ENCODE measurements around the gene LUC7L2. TPM values are rescaled to one million over a fixed set of nuclear protein-coding genes. Genes with fewer than 3 reads are reported as not detected.
"Not testable (repeated sequence)": the region's sequence is repeated elsewhere in the genome, so short reads cannot be mapped to it uniquely, and the experiment has no call there.

Gene LUC7L2
- total RNA-seq = 10 to 100 TPM; 74.9 to 77.5 TPM
- long read RNA-seq, donor 1, transcript LUC7L2-202 (10 exons, 2,645 nt) = major isoform, 41 of 60 reads
- long read RNA-seq, donor 1, partial matches to known transcripts = 12 of 60 reads
- long read RNA-seq, donor 1, other reads (novel, unspliced or antisense) = 5 of 60 reads
- long read RNA-seq, donor 2, transcript LUC7L2-202 (10 exons, 2,645 nt) = major isoform, 56 of 108 reads
- long read RNA-seq, donor 2, partial matches to known transcripts = 38 of 108 reads
- long read RNA-seq, donor 2, other reads (novel, unspliced or antisense) = 13 of 108 reads

DNA sequence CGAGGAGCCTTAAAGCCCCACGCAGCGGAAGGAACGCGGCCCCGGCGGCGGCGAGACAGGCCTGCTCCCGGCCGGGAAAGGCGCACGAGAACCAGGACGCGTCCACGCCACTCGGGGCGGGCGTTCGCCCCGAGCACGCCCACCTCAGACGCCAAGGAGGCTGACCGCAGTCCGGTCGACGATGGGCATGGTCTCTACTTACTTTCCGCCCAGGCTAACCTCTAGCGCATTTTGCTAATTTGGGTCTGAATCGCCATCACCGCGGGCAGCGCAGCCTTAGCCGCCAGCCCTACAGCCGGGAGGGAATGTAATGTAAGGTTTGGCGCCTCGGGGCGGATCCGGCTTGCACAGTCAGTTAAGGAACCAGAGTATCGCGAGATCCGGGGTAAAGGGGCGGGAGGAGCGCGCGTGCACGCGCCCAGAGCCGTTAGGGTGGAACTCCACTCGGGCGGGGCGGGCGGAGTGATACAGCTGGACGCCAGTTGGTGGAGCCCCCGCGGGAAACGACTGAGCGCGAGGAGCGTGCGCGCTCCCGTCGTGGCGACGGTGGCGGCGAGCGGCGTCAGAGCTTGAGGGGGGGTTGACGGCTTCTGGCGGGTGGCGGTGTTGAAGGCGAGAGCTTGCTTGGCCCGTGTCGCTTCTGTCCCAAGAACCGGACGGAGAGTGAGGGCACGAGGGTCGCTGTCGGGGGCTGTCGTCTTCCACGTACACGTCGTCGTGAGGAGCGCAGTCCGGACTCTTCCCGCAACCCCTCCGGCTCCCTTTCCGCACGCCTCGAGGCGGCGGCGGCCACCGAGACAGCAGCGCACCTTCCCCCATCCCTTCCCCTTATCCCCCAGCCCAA, at the start of gene LUC7L2:
Gene LUC7L2, plus strand, starts transcription at position 529 of the 844 bp plus-strand sequence. CDS start 368 bp downstream, outside the sequence.
- DNase-seq (ENCODE audit: low spot score) = peak; percentile 100
- intact Hi-C loops (cut with DNase I) = loop anchor here in 1 of 2 donors (2.0 kb wide), 1 partner anchor 19 kb away; the partner anchor contains the start of gene FMC1

DNA sequence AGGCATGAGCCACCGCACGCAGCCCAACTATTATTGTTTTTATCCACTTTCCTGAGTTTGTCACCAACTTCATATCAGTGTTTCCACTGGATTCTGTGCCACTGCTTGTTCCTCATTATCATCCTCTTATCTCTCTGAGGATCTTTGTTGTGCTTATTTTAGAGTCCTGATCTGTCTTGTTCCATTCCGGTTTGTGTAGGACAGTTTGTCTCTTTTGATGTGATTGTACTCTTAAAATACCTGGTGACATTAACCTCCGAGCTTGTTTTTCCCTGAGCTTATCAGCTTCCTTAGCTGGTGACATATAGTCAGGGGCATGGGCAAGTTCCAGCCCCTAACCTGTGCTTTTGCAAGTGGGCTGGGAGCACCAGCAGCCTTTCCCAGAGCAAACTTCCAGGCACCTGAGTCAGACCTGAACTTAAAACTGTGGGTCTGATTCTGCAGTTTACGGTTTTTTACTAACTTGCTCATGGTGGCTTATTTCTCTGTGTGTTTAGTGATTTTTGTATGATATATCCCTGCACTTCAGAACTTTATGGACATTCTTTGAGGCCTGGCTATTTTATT, 41.7 kb upstream of the LUC7L2 start:
- DNase-seq (ENCODE audit: low spot score) = no peak
- intact Hi-C loops (cut with DNase I) = no loop called here

DNA sequence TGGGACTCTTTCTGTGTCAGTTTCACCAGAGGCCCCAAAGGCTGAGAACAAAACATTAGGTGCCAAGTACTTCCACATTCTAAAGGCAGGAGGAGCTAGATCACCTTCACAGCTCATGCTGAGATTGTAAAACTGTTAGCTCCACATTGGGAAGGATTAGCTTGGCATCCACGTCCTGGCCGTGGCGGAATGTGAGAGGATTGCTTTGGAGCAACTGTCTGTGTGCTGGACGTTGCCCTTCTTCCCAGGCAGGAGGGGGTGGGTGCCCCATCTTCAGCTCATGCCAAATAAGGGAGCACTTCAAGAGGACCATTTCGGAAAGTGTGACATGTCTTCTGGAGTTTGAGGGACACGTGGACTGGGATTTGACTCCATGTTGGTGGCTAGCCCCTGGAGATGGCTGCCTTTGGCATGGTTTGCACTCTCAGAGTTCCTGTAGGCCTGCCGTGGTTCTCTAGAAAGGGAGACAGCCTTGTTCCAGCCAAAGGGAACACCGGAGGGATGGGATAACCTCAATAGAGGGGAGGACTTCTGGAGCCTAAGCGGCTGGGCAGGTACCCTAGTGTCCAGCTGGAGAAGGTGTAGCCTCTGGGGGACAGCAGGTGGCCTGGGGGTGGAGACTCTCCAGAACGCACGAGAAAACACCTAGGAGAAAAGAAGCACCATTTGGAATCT, 38.5 kb upstream of the LUC7L2 start:
- intact Hi-C loops (cut with DNase I) = no loop called here
- DNase-seq (ENCODE audit: low spot score) = no peak

- DNase-seq (ENCODE audit: low spot score); intact Hi-C loops (cut with DNase I): not testable (repeated sequence)
Observed at GRCh38 chr7:139324709-139325108, 35.0 kb upstream of the LUC7L2 start.

- no peak for DNase-seq (ENCODE audit: low spot score)
- intact Hi-C loops (cut with DNase I) = no loop called here
Observed at GRCh38 chr7:139328375-139328774, 31.3 kb upstream of the LUC7L2 start.

- no peak for DNase-seq (ENCODE audit: low spot score)
- intact Hi-C loops (cut with DNase I) = no loop called here
Observed at GRCh38 chr7:139329119-139329518, 30.6 kb upstream of the LUC7L2 start.

GRCh38 chr7:139330333-139331030, 29.2 kb upstream of the LUC7L2 start:
- no peak for DNase-seq (ENCODE audit: low spot score)
- intact Hi-C loops (cut with DNase I) = no loop called here

GRCh38 chr7:139332697-139333359, 26.9 kb upstream of the LUC7L2 start:
- intact Hi-C loops (cut with DNase I) = no loop called here
- DNase-seq (ENCODE audit: low spot score) = no peak

DNA sequence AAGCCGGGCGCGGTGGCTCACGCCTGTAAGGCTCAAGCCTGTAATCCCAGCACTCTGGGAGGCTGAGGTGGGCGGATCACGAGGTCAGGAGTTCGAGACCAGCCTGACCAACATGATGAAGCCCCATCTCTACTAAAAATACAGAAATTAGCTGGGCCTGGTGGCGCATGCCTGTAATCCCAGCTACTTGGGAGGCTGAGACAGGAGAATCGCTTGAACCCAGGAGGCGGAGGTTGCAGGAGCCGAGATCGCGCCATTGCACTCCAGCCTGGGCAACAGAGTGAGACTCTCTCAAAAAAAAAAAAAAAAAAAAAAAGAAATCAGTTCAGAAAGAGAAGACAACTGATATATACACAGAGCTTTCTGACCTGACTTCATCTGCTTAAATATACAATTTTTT, 26.3 kb upstream of the LUC7L2 start:
- DNase-seq (ENCODE audit: low spot score); intact Hi-C loops (cut with DNase I): not testable (repeated sequence)

DNA sequence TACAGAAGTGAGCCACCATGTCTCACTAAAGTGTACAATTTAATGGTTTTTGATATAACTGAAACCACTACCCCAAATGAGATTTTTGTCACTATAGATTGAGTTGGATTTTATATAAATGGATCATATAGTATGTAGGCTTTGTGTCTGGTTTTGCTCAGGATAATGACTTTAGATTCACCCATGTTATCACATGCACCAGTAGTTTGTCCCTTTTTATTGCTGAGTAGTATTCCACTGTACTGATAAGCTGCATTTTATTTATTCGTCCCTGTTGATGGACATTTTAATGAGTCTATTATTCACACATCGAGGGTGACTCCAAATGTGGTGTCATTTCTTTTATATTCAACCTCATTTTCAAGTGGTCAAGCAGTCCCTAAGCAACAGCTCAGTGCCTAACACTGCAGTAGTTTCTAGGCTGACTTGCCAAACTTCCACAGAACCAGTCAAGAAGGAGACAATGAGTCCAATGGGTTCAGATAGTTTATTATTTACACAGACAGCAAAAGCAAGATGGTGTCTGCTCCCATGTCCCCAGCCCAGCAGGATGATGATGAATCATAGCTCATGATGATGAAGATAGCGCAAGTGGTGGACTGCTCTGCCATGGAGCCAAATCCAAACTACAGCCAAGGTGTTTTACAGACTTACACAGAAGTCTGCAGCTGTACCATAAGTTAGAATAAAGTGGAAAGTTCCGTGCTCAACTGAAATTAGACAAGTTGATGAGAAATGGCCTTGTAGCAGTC, 25.1 kb upstream of the LUC7L2 start:
- DNase-seq (ENCODE audit: low spot score) = no peak
- intact Hi-C loops (cut with DNase I) = no loop called here

GRCh38 chr7:139339025-139339424, 20.7 kb upstream of the LUC7L2 start:
- no peak for DNase-seq (ENCODE audit: low spot score)
- intact Hi-C loops (cut with DNase I) = no loop called here

DNA sequence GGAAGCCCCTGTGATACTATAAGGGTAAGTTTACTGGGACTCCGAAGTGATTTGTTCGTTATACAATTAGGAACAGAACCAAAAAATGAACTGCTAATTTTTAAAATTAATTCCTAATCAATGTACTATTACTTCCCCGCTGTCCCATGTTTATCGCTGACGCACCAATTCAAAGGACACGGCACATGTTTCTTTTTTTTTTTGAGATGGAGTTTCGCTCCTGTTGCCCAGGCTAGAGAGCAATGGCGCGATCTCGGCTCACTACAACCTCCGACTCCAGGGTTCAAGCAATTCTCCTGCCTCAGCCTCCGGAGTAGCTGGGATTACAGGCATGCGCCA, 20.0 kb upstream of the LUC7L2 start:
- no peak for DNase-seq (ENCODE audit: low spot score)
- intact Hi-C loops (cut with DNase I) = loop anchor here in 1 of 2 donors (2.0 kb wide), 1 partner anchor 21 kb away; no protein-coding TSS in a partner anchor

DNA sequence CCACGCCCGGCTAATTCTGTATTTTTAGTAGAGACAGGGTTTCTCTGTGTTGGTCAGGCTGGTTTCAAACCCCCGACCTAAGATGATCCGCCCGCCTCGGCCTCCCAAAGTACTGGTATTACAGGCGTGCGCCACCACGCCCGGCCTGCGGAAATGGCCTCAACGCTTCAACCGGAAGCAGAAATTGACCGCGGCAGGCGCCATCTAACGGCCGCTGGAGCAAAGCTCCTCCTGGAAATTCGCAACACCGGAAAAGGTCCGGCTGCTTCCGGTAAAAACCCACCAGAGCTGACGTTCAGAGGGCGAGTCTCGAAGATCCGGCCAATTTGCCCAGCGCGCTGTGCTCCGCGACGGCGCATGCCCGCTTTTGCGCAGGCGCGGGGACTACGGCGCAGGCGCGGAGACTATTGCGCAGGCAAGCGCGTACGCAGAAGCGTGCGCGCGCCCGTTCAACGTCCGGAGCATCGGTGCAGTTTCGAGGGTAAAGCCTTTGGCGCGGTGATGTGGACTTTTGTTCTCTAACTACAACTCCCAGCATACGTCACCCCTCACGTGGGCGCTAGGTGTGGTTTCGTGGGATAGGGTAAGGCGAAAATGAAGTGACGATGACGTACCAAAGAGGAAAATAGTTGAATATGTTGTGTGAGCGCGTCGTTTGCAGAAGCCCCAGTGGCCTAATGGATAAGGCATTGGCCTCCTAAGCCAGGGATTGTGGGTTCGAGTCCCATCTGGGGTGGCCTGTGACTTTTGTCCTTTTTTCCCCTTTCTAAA, 19.5 kb upstream of the LUC7L2 start:
- peak; percentile 99 for DNase-seq (ENCODE audit: low spot score)
- intact Hi-C loops (cut with DNase I) = loop anchor here in 1 of 2 donors (2.0 kb wide), 1 partner anchor 21 kb away; no protein-coding TSS in a partner anchor

DNA sequence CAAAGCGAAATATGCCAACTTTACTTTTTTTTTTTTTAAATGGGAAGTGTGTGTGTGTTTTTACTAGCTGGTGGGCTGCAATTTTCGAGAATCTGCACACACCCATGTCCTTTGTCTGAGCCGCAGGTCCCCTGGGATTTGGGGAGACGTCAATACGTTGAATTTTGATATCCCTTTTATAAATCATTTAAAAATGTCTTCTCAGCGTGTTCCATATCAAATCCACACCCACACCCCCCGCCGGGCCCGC, 19.0 kb upstream of the LUC7L2 start:
- intact Hi-C loops (cut with DNase I) = loop anchor here in 1 of 2 donors (2.0 kb wide), 1 partner anchor 20 kb away; no protein-coding TSS in a partner anchor

GRCh38 chr7:139341058-139341775, 18.5 kb upstream of the LUC7L2 start, which contains the start of gene FMC1:
Gene FMC1, plus strand, starts transcription at chr7:139341337. Its CDS starts 48 bp downstream, at chr7:139341385.
- intact Hi-C loops (cut with DNase I) = loop anchor here in 1 of 2 donors (2.0 kb wide), 1 partner anchor 20 kb away; no protein-coding TSS in a partner anchor
- peak; percentile 97 for DNase-seq (ENCODE audit: low spot score)

More for the DNA sequence above, 19.0 kb upstream of the LUC7L2 start:
- peak; percentile 93 for DNase-seq (ENCODE audit: low spot score)

DNA sequence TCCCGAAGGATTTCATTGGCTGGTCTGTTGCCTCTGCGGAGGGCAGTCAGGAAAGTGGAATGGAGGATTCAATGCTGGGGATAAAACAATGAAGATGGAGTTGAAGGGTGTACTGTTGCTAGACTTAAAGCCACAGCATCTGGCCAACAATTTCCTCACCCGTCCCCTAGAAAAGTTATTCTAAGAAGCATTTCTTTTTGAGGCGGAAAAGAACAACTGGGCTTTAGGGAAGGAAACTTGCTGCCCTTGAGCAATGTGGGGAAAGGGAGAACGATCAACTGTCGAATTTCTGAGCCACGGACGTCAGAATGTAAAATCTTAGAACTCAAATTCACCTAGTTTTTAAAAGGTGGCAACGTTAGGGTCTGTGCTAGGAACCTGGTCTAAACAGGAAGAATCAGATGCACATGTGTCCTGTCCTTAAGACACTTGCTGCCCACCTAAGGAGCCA, 17.9 kb upstream of the LUC7L2 start:
- intact Hi-C loops (cut with DNase I) = loop anchor here in 1 of 2 donors (2.0 kb wide), 1 partner anchor 19 kb away; no protein-coding TSS in a partner anchor
- no peak for DNase-seq (ENCODE audit: low spot score)
